Endothelial cell of umbilical vein (primary cell): ENCODE results near the gene C4orf50.

Experiments used
- CTCF ChIP-seq, 2 donors: IDR thresholded peaks; 1 replicate in 1 of 2; 2 replicates in 1 of 2; pipeline ENCODE4 v1.5.1; 2011; ENCODE audit warnings: low read length in 2 of 2, mild to moderate bottlenecking in 2 of 2, moderate library complexity in 2 of 2, control low read depth in 1 of 2, inconsistent platforms in 1 of 2, low read depth in 1 of 2; ENCODE audit not compliant: insufficient read depth in 1 of 2; ENCODE audit errors: extremely low read depth in 1 of 2
- EZH2 ChIP-seq: IDR thresholded peaks from 2 replicates; pipeline ENCODE4 v1.6.1; 2012; ENCODE audit warnings: borderline replicate concordance, low read depth, mild to moderate bottlenecking, moderate library complexity, low read length, inconsistent platforms; ENCODE audit not compliant: severe bottlenecking
- FOS ChIP-seq: IDR thresholded peaks from 2 replicates; pipeline ENCODE4 v1.6.1; 2011; ENCODE audit warnings: mild to moderate bottlenecking, low read length, moderate library complexity, borderline replicate concordance; ENCODE audit not compliant: insufficient read depth
- GATA2 ChIP-seq: IDR thresholded peaks from 2 replicates; pipeline ENCODE4 v1.7.0; 2011; ENCODE audit warnings: low read depth, mild to moderate bottlenecking, moderate library complexity, mixed read lengths, low read length; ENCODE audit not compliant: insufficient read length, insufficient read depth
- JUN ChIP-seq: IDR thresholded peaks from 2 replicates; pipeline ENCODE4 v1.6.1; 2011; ENCODE audit warnings: borderline replicate concordance, low read depth; ENCODE audit not compliant: insufficient read length, insufficient read depth
- MYC ChIP-seq: IDR thresholded peaks from one replicate; pipeline ENCODE4 v1.6.1; 2011; ENCODE audit warnings: mild to moderate bottlenecking, low read depth, low read length
- POLR2A ChIP-seq: IDR thresholded peaks from 2 replicates; pipeline ENCODE4 v1.6.1; 2012; ENCODE audit warnings: low read depth, mild to moderate bottlenecking, control low read depth, low read length
- POLR2AphosphoS5 ChIP-seq: IDR thresholded peaks from 2 replicates; pipeline ENCODE4 v1.6.1; 2012; ENCODE audit warnings: low read depth, mild to moderate bottlenecking, control low read depth, low read length, moderate library complexity; ENCODE audit not compliant: insufficient read depth
- TF ChIP-seq, protein P1 (sequence below): IDR thresholded peaks from 2 replicates; pipeline ENCODE4 v1.6.1; 2011; ENCODE audit not compliant: insufficient read depth, insufficient read length

GRCh38 chr4:5969336-5969735, 48.9 kb downstream of the C4orf50 start:
- TF ChIP-seq CTCF (IDR thresholded peaks at IDR 0.05; ENCODE audit: extremely low read depth in 1 of 2, insufficient read depth in 1 of 2, low read depth in 1 of 2, low read length in 2 of 2) (no peak), EZH2 (no peak), GATA2 (no peak), POLR2A (no peak), POLR2AphosphoS5 (no peak), MYC (no peak), FOS (no peak), JUN (no peak)
- TF ChIP-seq, protein P1, sequence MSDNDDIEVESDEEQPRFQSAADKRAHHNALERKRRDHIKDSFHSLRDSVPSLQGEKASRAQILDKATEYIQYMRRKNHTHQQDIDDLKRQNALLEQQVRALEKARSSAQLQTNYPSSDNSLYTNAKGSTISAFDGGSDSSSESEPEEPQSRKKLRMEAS = no peak
